GM12891 (cell line): ENCODE measurements around the gene APLF.
A peak's percentile ranks its signal among the peaks of the same experiment; 100 is the strongest.
"Not testable (repeated sequence)": the region's sequence is repeated elsewhere in the genome, so short reads cannot be mapped to it uniquely, and the experiment has no call there.

Experiments used
- DNase-seq: peaks from one replicate; pipeline ENCODE4 v3.0.0; 2011; ENCODE audit warnings: low spot score; ENCODE audit not compliant: insufficient read length
- FAIRE-seq: peaks from 2 replicates; lab custom pipeline; 2011; peaks lifted over from hg19 to GRCh38; lab: Jason Lieb, UNC
- PAX5 ChIP-seq: IDR thresholded peaks from 2 replicates; pipeline ENCODE4 v1.6.1; 2011; ENCODE audit warnings: low read length, moderate library complexity, mild to moderate bottlenecking; ENCODE audit not compliant: insufficient read depth, severe bottlenecking
- POLR2A ChIP-seq: IDR thresholded peaks from 2 replicates; pipeline ENCODE4 v1.6.1; 2011; ENCODE audit warnings: low read depth, low read length, control low read depth
- POLR2AphosphoS5 ChIP-seq: IDR thresholded peaks from 2 replicates; pipeline ENCODE4 v1.6.1; 2011; ENCODE audit warnings: low read depth, low read length, control low read depth
- POU2F2 ChIP-seq: IDR thresholded peaks from 2 replicates; pipeline ENCODE4 v1.6.1; 2011; ENCODE audit warnings: low read depth, mild to moderate bottlenecking, control low read depth, low read length, moderate library complexity
- SPI1 ChIP-seq: IDR thresholded peaks from 2 replicates; pipeline ENCODE4 v1.6.1; 2011; ENCODE audit warnings: low read depth, low read length, control low read depth
- TAF1 ChIP-seq: IDR thresholded peaks from 2 replicates; pipeline ENCODE4 v1.6.1; 2011; ENCODE audit warnings: low read depth, low read length, control low read depth

Gene APLF

GRCh38 chr2:68594041-68594440 is 126.7 kb downstream of the APLF start:
- DNase-seq = no peak
- FAIRE-seq = peak; percentile 13
- no peak for TF ChIP-seq PAX5

- FAIRE-seq = peak; percentile 72
- no peak for DNase-seq
- no peak for TF ChIP-seq TAF1
- TF ChIP-seq SPI1 = no peak
- TF ChIP-seq PAX5 = no peak
- no peak for TF ChIP-seq POLR2AphosphoS5
- no peak for TF ChIP-seq POU2F2
These were observed 127.5 kb downstream of the APLF start for GRCh38 chr2:68594674-68595492.

- FAIRE-seq, DNase-seq: not testable (repeated sequence)
These were observed 128.1 kb downstream of the APLF start for GRCh38 chr2:68595493-68595785.

GRCh38 chr2:68600495-68600894 is 133.1 kb downstream of the APLF start:
- DNase-seq, FAIRE-seq: not testable (repeated sequence)

- no peak for DNase-seq
- FAIRE-seq = no peak
- TF ChIP-seq POLR2A (no peak), POU2F2 (no peak), SPI1 (no peak), PAX5 (no peak), TAF1 (no peak), POLR2AphosphoS5 (no peak)
These were observed 135.7 kb downstream of the APLF start for GRCh38 chr2:68603059-68603458.

- DNase-seq (no peak), FAIRE-seq (no peak)
- TF ChIP-seq PAX5 (no peak), POU2F2 (no peak), TAF1 (no peak), POLR2AphosphoS5 (no peak), POLR2A (no peak), SPI1 (no peak)
These were observed 136.7 kb downstream of the APLF start for GRCh38 chr2:68604077-68604476.

- FAIRE-seq = no peak
These were observed 138.6 kb downstream of the APLF start for GRCh38 chr2:68605939-68606338.

GRCh38 chr2:68606759-68607158 is 139.4 kb downstream of the APLF start:
- no peak for DNase-seq
- no peak for TF ChIP-seq SPI1
- TF ChIP-seq POLR2A = no peak
- no peak for TF ChIP-seq TAF1
- no peak for TF ChIP-seq POU2F2
- TF ChIP-seq PAX5 = no peak
- no peak for FAIRE-seq

More at GRCh38 chr2:68605939-68606338, 138.6 kb downstream of the APLF start:
- TF ChIP-seq PAX5 (no peak), POLR2A (no peak), POU2F2 (no peak), TAF1 (no peak), SPI1 (no peak)
- DNase-seq = no peak

GRCh38 chr2:68607837-68608236 is 140.5 kb downstream of the APLF start:
- FAIRE-seq (no peak), DNase-seq (no peak)
- TF ChIP-seq TAF1 (no peak), SPI1 (no peak), POLR2A (no peak), POLR2AphosphoS5 (no peak), PAX5 (no peak), POU2F2 (no peak)

- no peak for DNase-seq
These were observed 145.6 kb downstream of the APLF start for GRCh38 chr2:68612765-68613519.

GRCh38 chr2:68620772-68621171 is 153.4 kb downstream of the APLF start:
- DNase-seq = no peak
- no peak for FAIRE-seq
- TF ChIP-seq TAF1 (no peak), POLR2A (no peak), POU2F2 (no peak)

More at GRCh38 chr2:68612765-68613519, 145.6 kb downstream of the APLF start:
- FAIRE-seq = no peak
- TF ChIP-seq TAF1 (no peak), PAX5 (no peak), SPI1 (no peak), POU2F2 (no peak), POLR2A (no peak), POLR2AphosphoS5 (no peak)
